Endothelial cell of umbilical vein (primary cell): ENCODE measurements around the gene RBM39. TPM values are rescaled to one million over a fixed set of nuclear protein-coding genes. Genes with fewer than 3 reads are reported as not detected.
A peak's percentile ranks its signal among the peaks of the same experiment; 100 is the strongest.

Experiments
- BruUV-seq: library from RNA; stranded (reverse); fragments of 400-500 nt; replicated peaks from 2 replicates; lab custom pipeline; 2021; lab: Mats Ljungman, UMichigan
- CTCF ChIA-PET: fragments of 300-600, 350-600 bp; sonication (Branson Sonifier 250); formaldehyde crosslinking; loops from one replicate; lab custom pipeline; 2021; ENCODE audit warnings: antibody characterized with exemption, inconsistent platforms; lab: Charles Lee
- POLR2A ChIA-PET: fragments of 300-600, 350-600 bp; sonication (Branson Sonifier 250); formaldehyde crosslinking; loops from one replicate; lab custom pipeline; 2021; ENCODE audit warnings: antibody characterized with exemption, inconsistent platforms; lab: Charles Lee
- DNase-seq: peaks from one replicate; pipeline ENCODE4 v3.0.0-alpha.2; 2011; ENCODE audit warnings: low read depth, low spot score
- FAIRE-seq: peaks from 2 replicates; lab custom pipeline; 2011; peaks lifted over from hg19 to GRCh38; lab: Jason Lieb, UNC
- H2AFZ ChIP-seq: 2 replicates; pipeline ENCODE4 v1.6.0; 2012; ENCODE audit warnings: low read depth, low read length, control low read depth, inconsistent platforms
- H3K27ac ChIP-seq: 2 replicates; pipeline ENCODE4 v1.5.1; 2011; ENCODE audit warnings: low read depth, mild to moderate bottlenecking, control low read depth, low read length, moderate library complexity; ENCODE audit not compliant: insufficient read depth
- H3K27me3 ChIP-seq, 2 experiments: 2 replicates each; pipeline versions ENCODE4 v1.6.0 to v1.6.1; 2011; ENCODE audit warnings: low read length in 2 of 2, mixed read lengths in 1 of 2; ENCODE audit not compliant: control insufficient read depth in 2 of 2, insufficient read depth in 2 of 2
- H3K36me3 ChIP-seq, 2 experiments: 2 replicates in 1 of 2; 3 replicates in 1 of 2; pipeline ENCODE4 v1.5.1; 2011; ENCODE audit warnings: low read length in 2 of 2, mild to moderate bottlenecking in 1 of 2, moderate library complexity in 1 of 2; ENCODE audit not compliant: control insufficient read depth in 2 of 2, insufficient read depth in 2 of 2; ENCODE audit errors: extremely low read depth in 1 of 2
- H3K4me1 ChIP-seq: 3 replicates; pipeline ENCODE4 v1.5.1; 2011; ENCODE audit warnings: mild to moderate bottlenecking, low read length; ENCODE audit not compliant: control insufficient read depth, insufficient read depth; ENCODE audit errors: extremely low read depth
- H3K4me2 ChIP-seq: 2 replicates; pipeline ENCODE4 v1.6.1; 2011; ENCODE audit warnings: low read length, control low read depth, mixed read lengths; ENCODE audit not compliant: insufficient read depth
- H3K4me3 ChIP-seq, 3 experiments: fragments of 200-600 bp in 1 of 3; sonication (generic), shearing (Covaris generic) in 1 of 3; replicated peaks in 1 of 3; 2 replicates each; pipeline ENCODE4 v1.5.1; 2011 to 2016; ENCODE audit warnings: control low read depth in 3 of 3, low read length in 3 of 3, mild to moderate bottlenecking in 2 of 3, inconsistent platforms in 1 of 3, low read depth in 1 of 3, moderate library complexity in 1 of 3; ENCODE audit not compliant: insufficient read depth in 1 of 3
- H3K79me2 ChIP-seq: 2 replicates; pipeline ENCODE4 v1.6.0; 2012; ENCODE audit warnings: low read length, inconsistent platforms; ENCODE audit not compliant: control insufficient read depth, insufficient read depth
- H3K9ac ChIP-seq: replicated peaks from 2 replicates; pipeline ENCODE3; 2011; ENCODE audit warnings: low read length, control low read depth; ENCODE audit not compliant: insufficient read depth; ENCODE audit errors: extremely low read depth
- H3K9me1 ChIP-seq: replicated peaks from 3 replicates; pipeline ENCODE4 v1.6.0; 2011; ENCODE audit warnings: mild to moderate bottlenecking, low read length; ENCODE audit not compliant: control insufficient read depth, insufficient read depth; ENCODE audit errors: extremely low read depth
- H3K9me3 ChIP-seq: replicated peaks from 2 replicates; pipeline ENCODE4 v1.5.1; 2012; ENCODE audit warnings: low read length, inconsistent platforms; ENCODE audit not compliant: control insufficient read depth, insufficient read depth
- H4K20me1 ChIP-seq: replicated peaks from 2 replicates; pipeline ENCODE3; 2011; ENCODE audit warnings: mild to moderate bottlenecking, low read length; ENCODE audit not compliant: control insufficient read depth, insufficient read depth; ENCODE audit errors: extremely low read depth
- EZH2 ChIP-seq: IDR thresholded peaks from 2 replicates; pipeline ENCODE4 v1.6.1; 2012; ENCODE audit warnings: borderline replicate concordance, low read depth, mild to moderate bottlenecking, moderate library complexity, low read length, inconsistent platforms; ENCODE audit not compliant: severe bottlenecking
- FOS ChIP-seq: IDR thresholded peaks from 2 replicates; pipeline ENCODE4 v1.6.1; 2011; ENCODE audit warnings: mild to moderate bottlenecking, low read length, moderate library complexity, borderline replicate concordance; ENCODE audit not compliant: insufficient read depth
- GATA2 ChIP-seq: IDR thresholded peaks from 2 replicates; pipeline ENCODE4 v1.7.0; 2011; ENCODE audit warnings: low read depth, mild to moderate bottlenecking, moderate library complexity, mixed read lengths, low read length; ENCODE audit not compliant: insufficient read length, insufficient read depth
- JUN ChIP-seq: IDR thresholded peaks from 2 replicates; pipeline ENCODE4 v1.6.1; 2011; ENCODE audit warnings: borderline replicate concordance, low read depth; ENCODE audit not compliant: insufficient read length, insufficient read depth
- MYC ChIP-seq: IDR thresholded peaks from one replicate; pipeline ENCODE4 v1.6.1; 2011; ENCODE audit warnings: mild to moderate bottlenecking, low read depth, low read length
- POLR2A ChIP-seq: IDR thresholded peaks from 2 replicates; pipeline ENCODE4 v1.6.1; 2012; ENCODE audit warnings: low read depth, mild to moderate bottlenecking, control low read depth, low read length
- POLR2AphosphoS5 ChIP-seq: IDR thresholded peaks from 2 replicates; pipeline ENCODE4 v1.6.1; 2012; ENCODE audit warnings: low read depth, mild to moderate bottlenecking, control low read depth, low read length, moderate library complexity; ENCODE audit not compliant: insufficient read depth
- dilution Hi-C: fragments of 300-500 bp; cut with MboI; formaldehyde crosslinking; loops from one replicate; pipeline ENCODE4 v1.15.0; 2019; ENCODE audit warnings: low sequenced_read_pairs; ENCODE audit not compliant: extremely low pct_ligation_motif_present
- intact Hi-C: fragments of 100-400 bp; cut with micrococcal nuclease; formaldehyde crosslinking; loops from one replicate; pipeline ENCODE4 v1.10.0; 2022
- polyA plus RNA-seq, 4 experiments: library from polyadenylated mRNA; depleted of rRNA in 3 of 4; stranded (reverse) in 3 of 4; unstranded in 1 of 4; fragments of >200 nt; gene quantifications; 2 replicates each; pipeline versions ENCODE4 v1.2.1 to v1.2.3, GENCODE V29; 2011 to 2012; ENCODE audit warnings: missing spikeins in 1 of 4
- total RNA-seq: library from RNA; stranded (reverse); gene quantifications from 2 replicates; pipeline ENCODE4 v1.2.3, GENCODE V29; 2021
- TF ChIP-seq, protein P1 (sequence below): IDR thresholded peaks from 2 replicates; pipeline ENCODE4 v1.6.1; 2011; ENCODE audit not compliant: insufficient read depth, insufficient read length
- TF ChIP-seq, protein P2 (sequence below), 2 donors: IDR thresholded peaks; 1 replicate in 1 of 2; 2 replicates in 1 of 2; pipeline ENCODE4 v1.5.1; 2011; ENCODE audit warnings: low read length in 2 of 2, mild to moderate bottlenecking in 2 of 2, moderate library complexity in 2 of 2, control low read depth in 1 of 2, inconsistent platforms in 1 of 2, low read depth in 1 of 2; ENCODE audit not compliant: insufficient read depth in 1 of 2; ENCODE audit errors: extremely low read depth in 1 of 2

Gene RBM39
- total and polyA plus RNA-seq, 2 donors (not counting 3 experiments of a cell fraction or from before 2014, with no cell fraction given) = 106 to 309 TPM

DNA sequence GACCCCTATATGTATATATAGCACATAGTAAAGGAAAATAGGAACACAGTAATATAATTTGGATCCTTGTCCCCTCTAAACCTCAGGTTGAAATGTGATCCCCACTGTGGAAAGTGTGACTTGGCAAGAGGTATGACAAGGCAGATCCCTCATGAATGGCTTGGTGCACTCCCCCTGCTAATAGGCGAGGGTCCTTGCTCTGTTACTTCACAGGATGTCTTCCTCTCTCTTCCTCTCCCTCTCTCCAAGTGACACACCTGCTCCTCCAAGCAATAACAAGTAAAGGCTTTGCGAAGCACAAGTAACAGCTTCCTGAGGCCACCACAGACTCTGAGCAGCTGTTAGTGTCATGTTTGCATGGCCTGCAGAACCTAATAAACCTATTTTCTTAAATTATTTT lies 26.4 kb downstream of the RBM39 start:
- DNase-seq (no peak), FAIRE-seq (no peak)
- ChIA-PET CTCF (interaction anchor here (1.4 to 1.8 kb wide), 3 partner anchors 8 to 169 kb away, joined by 3 to 5 read pairs (median 4); no protein-coding TSS in a partner anchor), POLR2A (interaction anchor here (0.8 kb wide), 1 partner anchor 26 kb away, joined by 3 read pairs; the partner anchor contains the start of gene RBM39)
- H3K4me1 ChIP-seq = no peaks in the 10 kb centered on the region
- no peak overlapping the region for H3K27ac ChIP-seq
- dilution Hi-C loops = no loop called here
- no peak overlapping the region for H3K9ac ChIP-seq
- no peak overlapping the region for H3K4me2 ChIP-seq
- no peak overlapping the region for H3K4me3 ChIP-seq
- intact Hi-C loops = no loop called here
- BruUV-seq = no TSS peak
- H3K79me2 ChIP-seq = peaks cover 83% of the 10 kb centered on the region
- H3K9me1 ChIP-seq = no peaks in the 10 kb centered on the region
- peaks cover 14% of the 10 kb centered on the region for H4K20me1 ChIP-seq
- no peaks in the 10 kb centered on the region for H3K9me3 ChIP-seq
- TF ChIP-seq MYC (no peak), POLR2AphosphoS5 (peak; percentile 26)
- H2AFZ ChIP-seq = no peak overlapping the region
- H3K36me3 ChIP-seq = peaks cover 41 to 57% of the 10 kb centered on the region in 2 experiments
- no peaks in the 10 kb centered on the region for H3K27me3 ChIP-seq

DNA sequence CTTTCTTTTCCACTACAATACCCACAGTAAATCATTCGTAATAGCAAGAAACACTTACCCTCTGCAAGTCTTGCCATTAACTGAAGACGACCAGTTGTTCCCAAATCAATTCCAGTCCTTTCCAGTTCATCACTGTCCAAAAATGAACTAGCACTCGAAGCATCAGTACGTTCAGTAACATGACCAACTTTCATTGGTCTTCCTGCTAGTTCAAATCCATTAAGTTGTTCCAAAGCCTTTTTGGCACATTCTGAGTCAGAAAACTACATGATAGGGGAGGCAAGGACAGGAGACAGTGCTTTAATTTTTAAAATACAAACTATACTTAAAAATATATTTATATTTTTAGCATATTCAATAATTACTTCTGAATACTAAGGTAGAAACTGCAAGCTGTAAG lies 27.9 kb downstream of the RBM39 start:
- BruUV-seq = no TSS peak
- no peaks in the 10 kb centered on the region for H3K9me1 ChIP-seq
- peaks cover 29 to 58% of the 10 kb centered on the region in 2 experiments for H3K36me3 ChIP-seq
- peaks cover 82% of the 10 kb centered on the region for H3K79me2 ChIP-seq
- intact Hi-C loops (no loop called here), dilution Hi-C loops (no loop called here)
- no peak overlapping the region for H3K27ac ChIP-seq
- no peak overlapping the region for H2AFZ ChIP-seq
- H4K20me1 ChIP-seq = peaks cover 14% of the 10 kb centered on the region
- H3K9me3 ChIP-seq = no peaks in the 10 kb centered on the region
- H3K27me3 ChIP-seq = no peaks in the 10 kb centered on the region
- TF ChIP-seq POLR2AphosphoS5 = no peak
- no peak for TF ChIP-seq JUN
- TF ChIP-seq MYC = no peak
- TF ChIP-seq POLR2A = no peak
- TF ChIP-seq, protein P1, sequence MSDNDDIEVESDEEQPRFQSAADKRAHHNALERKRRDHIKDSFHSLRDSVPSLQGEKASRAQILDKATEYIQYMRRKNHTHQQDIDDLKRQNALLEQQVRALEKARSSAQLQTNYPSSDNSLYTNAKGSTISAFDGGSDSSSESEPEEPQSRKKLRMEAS = no peak
- TF ChIP-seq GATA2 = no peak
- TF ChIP-seq FOS = no peak
- no peak for TF ChIP-seq EZH2
- TF ChIP-seq, protein P2, sequence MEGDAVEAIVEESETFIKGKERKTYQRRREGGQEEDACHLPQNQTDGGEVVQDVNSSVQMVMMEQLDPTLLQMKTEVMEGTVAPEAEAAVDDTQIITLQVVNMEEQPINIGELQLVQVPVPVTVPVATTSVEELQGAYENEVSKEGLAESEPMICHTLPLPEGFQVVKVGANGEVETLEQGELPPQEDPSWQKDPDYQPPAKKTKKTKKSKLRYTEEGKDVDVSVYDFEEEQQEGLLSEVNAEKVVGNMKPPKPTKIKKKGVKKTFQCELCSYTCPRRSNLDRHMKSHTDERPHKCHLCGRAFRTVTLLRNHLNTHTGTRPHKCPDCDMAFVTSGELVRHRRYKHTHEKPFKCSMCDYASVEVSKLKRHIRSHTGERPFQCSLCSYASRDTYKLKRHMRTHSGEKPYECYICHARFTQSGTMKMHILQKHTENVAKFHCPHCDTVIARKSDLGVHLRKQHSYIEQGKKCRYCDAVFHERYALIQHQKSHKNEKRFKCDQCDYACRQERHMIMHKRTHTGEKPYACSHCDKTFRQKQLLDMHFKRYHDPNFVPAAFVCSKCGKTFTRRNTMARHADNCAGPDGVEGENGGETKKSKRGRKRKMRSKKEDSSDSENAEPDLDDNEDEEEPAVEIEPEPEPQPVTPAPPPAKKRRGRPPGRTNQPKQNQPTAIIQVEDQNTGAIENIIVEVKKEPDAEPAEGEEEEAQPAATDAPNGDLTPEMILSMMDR (IDR thresholded peaks at IDR 0.05; ENCODE audit: extremely low read depth in 1 of 2, insufficient read depth in 1 of 2, low read depth in 1 of 2, low read length in 2 of 2) = no peak
- CTCF ChIA-PET = interaction anchor here (1.8 kb wide), 1 partner anchor 11 kb away, joined by 5 read pairs; no protein-coding TSS in a partner anchor
- no peaks in the 10 kb centered on the region for H3K4me1 ChIP-seq
- no peak overlapping the region for H3K4me2 ChIP-seq
- FAIRE-seq (no peak), DNase-seq (no peak)
- no peak overlapping the region for H3K4me3 ChIP-seq
- H3K9ac ChIP-seq = no peak overlapping the region
- POLR2A ChIA-PET = no interaction called here
